HEK293 (cell line): ENCODE measurements around the gene SLC38A1.

Source experiments
- CTCF ChIA-PET: fragments of 350-600 bp; formaldehyde crosslinking; extraction: SDS; loops from one replicate; lab custom pipeline; 2021; ENCODE audit warnings: antibody characterized with exemption; lab: Yijun Ruan, JAX
- POLR2A ChIA-PET: fragments of 300-600 bp; formaldehyde crosslinking; extraction: SDS; loops from one replicate; lab custom pipeline; 2020; ENCODE audit warnings: antibody characterized with exemption, inconsistent platforms; lab: Yijun Ruan, JAX
- H3K27ac ChIP-seq: fragments of 200-500 bp; sonication (Bioruptor generic); 2 replicates; pipeline ENCODE4 v1.5.1; 2014; ENCODE audit warnings: low read depth, low read length, control low read depth, inconsistent platforms; ENCODE audit errors: extremely low read depth
- H3K36me3 ChIP-seq, 2 experiments: fragments of 200-500 bp in 1 of 2; sonication (Bioruptor generic) in 1 of 2; 1 replicate in 1 of 2; 2 replicates in 1 of 2; pipeline ENCODE4 v1.5.1; 2014 to 2017; ENCODE audit warnings: inconsistent platforms in 2 of 2, low read length in 2 of 2; ENCODE audit not compliant: control insufficient read depth in 2 of 2, insufficient read depth in 1 of 2
- H3K4me1 ChIP-seq: fragments of 200-500 bp; sonication (Bioruptor generic); 2 replicates; pipeline ENCODE4 v1.5.1; 2014; ENCODE audit warnings: mild to moderate bottlenecking, low read length, inconsistent platforms; ENCODE audit not compliant: control insufficient read depth, insufficient read depth
- H3K4me3 ChIP-seq: 2 replicates; pipeline ENCODE4 v1.5.1; 2011; ENCODE audit warnings: low read depth, mild to moderate bottlenecking, control low read depth, low read length, moderate library complexity
- H3K9me3 ChIP-seq: fragments of 200-500 bp; sonication (Bioruptor generic); 2 replicates; pipeline ENCODE4 v1.5.1; 2014; ENCODE audit warnings: low read depth, low read length, inconsistent platforms; ENCODE audit not compliant: control insufficient read depth, insufficient read depth
- BCL11B ChIP-seq: fragments of 450-650 bp; formaldehyde crosslinking; IDR thresholded peaks from 2 replicates; pipeline ENCODE4 v1.5.1; 2016; ENCODE audit warnings: low read depth, missing biosample characterization, missing genetic modification characterization
- OSR2 ChIP-seq: fragments of 450-650 bp; formaldehyde crosslinking; IDR thresholded peaks from 2 replicates; pipeline ENCODE4 v1.5.1; 2016; ENCODE audit warnings: missing biosample characterization, missing genetic modification characterization
- TRIM28 ChIP-seq: IDR thresholded peaks from 2 replicates; pipeline ENCODE4 v1.6.1; 2011; ENCODE audit warnings: low read length, control low read depth, borderline replicate concordance
- YY1 ChIP-seq: fragments of 450-650 bp; formaldehyde crosslinking; IDR thresholded peaks from 2 replicates; pipeline ENCODE4 v1.5.1; 2018; ENCODE audit warnings: missing biosample characterization, missing genetic modification characterization
- YY2 ChIP-seq: fragments of 450-650 bp; formaldehyde crosslinking; IDR thresholded peaks from 2 replicates; pipeline ENCODE4 v1.5.1; 2016; ENCODE audit warnings: missing biosample characterization, missing genetic modification characterization
- ZBTB26 ChIP-seq: fragments of 450-650 bp; formaldehyde crosslinking; optimal IDR thresholded peaks from 2 replicates; pipeline ENCODE3; 2016; ENCODE audit warnings: missing biosample characterization, mild to moderate bottlenecking, missing genetic modification characterization
- ZBTB6 ChIP-seq: fragments of 450-650 bp; formaldehyde crosslinking; IDR thresholded peaks from 2 replicates; pipeline ENCODE4 v1.5.1; 2017; ENCODE audit warnings: missing biosample characterization, missing genetic modification characterization
- ZFP3 ChIP-seq: fragments of 450-650 bp; formaldehyde crosslinking; IDR thresholded peaks from 2 replicates; pipeline ENCODE4 v1.5.1; 2016; ENCODE audit warnings: low read depth, missing biosample characterization, missing genetic modification characterization
- ZNF10 ChIP-seq: fragments of 450-650 bp; formaldehyde crosslinking; IDR thresholded peaks from 2 replicates; pipeline ENCODE4 v1.5.1; 2017; ENCODE audit warnings: missing biosample characterization, missing genetic modification characterization
- ZNF114 ChIP-seq: fragments of 450-650 bp; formaldehyde crosslinking; IDR thresholded peaks from 2 replicates; pipeline ENCODE4 v1.5.0; 2017; ENCODE audit warnings: missing biosample characterization, missing genetic modification characterization
- ZNF175 ChIP-seq: fragments of 450-650 bp; formaldehyde crosslinking; IDR thresholded peaks from 2 replicates; pipeline ENCODE4 v1.5.1; 2016; ENCODE audit warnings: missing biosample characterization, missing genetic modification characterization
- ZNF202 ChIP-seq: fragments of 450-650 bp; formaldehyde crosslinking; IDR thresholded peaks from 2 replicates; pipeline ENCODE4 v1.5.1; 2016; ENCODE audit warnings: missing biosample characterization, missing genetic modification characterization, borderline replicate concordance
- ZNF221 ChIP-seq: fragments of 450-650 bp; formaldehyde crosslinking; IDR thresholded peaks from 2 replicates; pipeline ENCODE4 v1.5.1; 2017; ENCODE audit warnings: missing biosample characterization, missing genetic modification characterization, borderline replicate concordance
- ZNF248 ChIP-seq: fragments of 450-650 bp; formaldehyde crosslinking; IDR thresholded peaks from 2 replicates; pipeline ENCODE4 v1.5.1; 2017; ENCODE audit warnings: missing biosample characterization, missing genetic modification characterization
- ZNF274 ChIP-seq, 2 experiments: fragments of 200-500 bp in 1 of 2; fragments of 450-650 bp in 1 of 2; sonication (Bioruptor generic) in 1 of 2; formaldehyde crosslinking in 1 of 2; IDR thresholded peaks; 2 replicates each; pipeline versions ENCODE4 v1.5.1 to v1.6.1; 2014 to 2016; ENCODE audit warnings: borderline replicate concordance in 1 of 2, inconsistent platforms in 1 of 2, low read length in 1 of 2, missing biosample characterization in 1 of 2, missing genetic modification characterization in 1 of 2
- ZNF292 ChIP-seq: fragments of 450-650 bp; formaldehyde crosslinking; IDR thresholded peaks from 2 replicates; pipeline ENCODE4 v1.5.1; 2016; ENCODE audit warnings: low read depth, missing biosample characterization, missing genetic modification characterization, borderline replicate concordance
- ZNF366 ChIP-seq: fragments of 450-650 bp; formaldehyde crosslinking; conservative IDR thresholded peaks from 2 replicates; pipeline ENCODE4 v1.5.1; 2016; ENCODE audit warnings: missing biosample characterization, missing genetic modification characterization
- ZNF48 ChIP-seq: fragments of 450-650 bp; formaldehyde crosslinking; IDR thresholded peaks from 2 replicates; pipeline ENCODE4 v1.5.1; 2016; ENCODE audit warnings: missing biosample characterization, missing genetic modification characterization
- ZNF501 ChIP-seq: fragments of 450-650 bp; formaldehyde crosslinking; IDR thresholded peaks from 2 replicates; pipeline ENCODE4 v1.5.1; 2016; ENCODE audit warnings: missing biosample characterization, missing genetic modification characterization
- ZNF548 ChIP-seq: fragments of 450-650 bp; formaldehyde crosslinking; IDR thresholded peaks from 2 replicates; pipeline ENCODE4 v1.5.1; 2016; ENCODE audit warnings: missing biosample characterization, missing genetic modification characterization
- ZNF560 ChIP-seq: fragments of 450-650 bp; formaldehyde crosslinking; IDR thresholded peaks from 2 replicates; pipeline ENCODE4 v1.5.1; 2017; ENCODE audit warnings: missing biosample characterization, missing genetic modification characterization, borderline replicate concordance
- ZNF561 ChIP-seq: fragments of 450-650 bp; IDR thresholded peaks from 2 replicates; pipeline ENCODE4 v1.5.1; 2018; ENCODE audit warnings: missing biosample characterization, missing genetic modification characterization, borderline replicate concordance
- ZNF596 ChIP-seq: fragments of 450-650 bp; IDR thresholded peaks from 2 replicates; pipeline ENCODE4 v1.5.0; 2018; ENCODE audit warnings: missing biosample characterization, mild to moderate bottlenecking, missing genetic modification characterization, moderate library complexity
- ZNF600 ChIP-seq: fragments of 450-650 bp; formaldehyde crosslinking; IDR thresholded peaks from 2 replicates; pipeline ENCODE4 v1.5.1; 2016; ENCODE audit warnings: missing biosample characterization, missing genetic modification characterization
- ZNF626 ChIP-seq: fragments of 450-650 bp; sonication (Bioruptor Pico); formaldehyde crosslinking; IDR thresholded peaks from 2 replicates; pipeline ENCODE4 v1.5.1; 2018; ENCODE audit warnings: missing biosample characterization, missing genetic modification characterization, inconsistent platforms
- ZNF629 ChIP-seq: fragments of 450-650 bp; formaldehyde crosslinking; IDR thresholded peaks from 2 replicates; pipeline ENCODE4 v1.5.1; 2017; ENCODE audit warnings: missing biosample characterization, missing genetic modification characterization
- ZNF654 ChIP-seq: fragments of 450-650 bp; formaldehyde crosslinking; IDR thresholded peaks from 2 replicates; pipeline ENCODE4 v1.5.1; 2016; ENCODE audit warnings: low read depth, missing biosample characterization, missing genetic modification characterization
- TF ChIP-seq, protein P1 (sequence below): fragments of 450-650 bp; formaldehyde crosslinking; IDR thresholded peaks from 2 replicates; pipeline ENCODE4 v1.5.1; 2016; ENCODE audit warnings: missing biosample characterization, missing genetic modification characterization
- TF ChIP-seq, protein P2 (sequence below): fragments of 450-650 bp; formaldehyde crosslinking; IDR thresholded peaks from 2 replicates; pipeline ENCODE4 v1.5.1; 2016; ENCODE audit warnings: missing biosample characterization, missing genetic modification characterization, borderline replicate concordance

Gene SLC38A1

DNA sequence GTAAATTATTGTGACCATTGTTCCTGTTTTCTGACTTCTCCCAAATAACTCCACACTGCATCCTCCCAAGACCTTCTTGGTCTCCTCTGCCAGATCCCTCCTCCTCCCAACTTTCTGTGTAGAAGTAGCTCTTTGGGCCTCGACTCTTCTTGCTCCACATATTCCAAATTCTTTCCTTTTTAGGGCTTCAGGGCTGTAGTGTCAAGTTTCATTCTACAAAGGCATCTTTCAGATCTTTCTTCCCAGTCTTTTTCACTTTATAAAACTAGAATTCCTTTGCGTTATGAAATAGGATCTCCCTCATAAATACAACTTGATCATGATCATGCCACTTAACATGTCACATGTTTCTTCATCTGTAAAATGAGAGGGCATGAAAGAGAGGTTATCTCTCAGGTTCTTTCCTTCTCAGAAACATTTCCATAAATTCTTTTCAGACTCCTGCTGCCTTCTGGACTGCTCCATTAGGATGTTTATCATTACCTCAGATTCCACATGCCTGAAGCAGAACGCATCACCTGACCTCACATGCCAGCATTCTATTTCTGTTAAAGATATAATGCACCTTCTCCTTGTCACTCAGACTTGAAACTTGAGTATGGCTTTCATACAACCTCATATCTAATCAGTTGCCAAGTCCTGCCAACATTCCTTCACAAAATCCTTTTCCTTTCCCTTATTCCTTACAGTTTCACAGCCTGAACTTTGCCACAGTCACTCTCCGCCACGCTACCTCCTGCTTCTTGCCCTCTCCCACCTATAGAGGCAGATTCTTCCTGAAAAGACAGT is 8.5 kb downstream of the SLC38A1 start:
- no peaks in the 10 kb centered on the region for H3K36me3 ChIP-seq
- POLR2A ChIA-PET, result interaction anchor here (0.6 to 1.0 kb wide), 2 partner anchors 9 to 34 kb away, joined by 3 to 7 read pairs; partner anchors contain the start of gene SLC38A1
- CTCF ChIA-PET, result no interaction called here
- H3K27ac ChIP-seq, result no peak overlapping the region
- no peaks in the 10 kb centered on the region for H3K9me3 ChIP-seq
- H3K4me1 ChIP-seq, result peaks cover 38% of the 10 kb centered on the region
- no peak overlapping the region for H3K4me3 ChIP-seq
- TF ChIP-seq YY1 (no peak), ZNF560 (tag by site-specific recombination) (no peak), ZNF548 (tag by site-specific recombination) (no peak), ZNF114 (tag by site-specific recombination) (no peak), ZBTB6 (tag by site-specific recombination) (no peak), ZNF48 (tag by site-specific recombination) (no peak), ZNF202 (tag by site-specific recombination) (no peak), OSR2 (tag by site-specific recombination) (peak; percentile 25; the same call in 1 of the 2 replicates), ZNF274 (IDR thresholded peaks at IDR 0.05; ENCODE audit: low read length) (no peak), ZNF274 (tag by site-specific recombination; IDR thresholded peaks at IDR 0.05; ENCODE audit: borderline replicate concordance) (no peak), ZNF596 (tag by site-specific recombination) (no peak), ZNF629 (tag by site-specific recombination) (peak; percentile 58; the same call in 1 of the 2 replicates), ZNF221 (tag by site-specific recombination) (no peak), ZNF248 (tag by site-specific recombination) (no peak), YY2 (no peak), ZNF366 (tag by site-specific recombination) (peak; percentile 59), ZFP3 (tag by site-specific recombination) (no peak), ZNF292 (tag by site-specific recombination) (no peak), ZNF501 (tag by site-specific recombination) (0 out of 2 replicates have a peak, but pooled peaks have one; percentile 39), BCL11B (peak; percentile 59; the same call in 1 of the 2 replicates), TRIM28 (0 out of 2 replicates have a peak, but pooled peaks have one; percentile 22), ZNF626 (no peak), ZBTB26 (tag by site-specific recombination) (no peak), ZNF600 (tag by site-specific recombination) (peak; percentile 95), ZNF175 (tag by site-specific recombination) (no peak), ZNF10 (tag by site-specific recombination) (0 out of 2 replicates have a peak, but pooled peaks have one; percentile 62), ZNF561 (tag by site-specific recombination) (no peak), ZNF654 (tag by site-specific recombination) (no peak)
- TF ChIP-seq, protein P1, sequence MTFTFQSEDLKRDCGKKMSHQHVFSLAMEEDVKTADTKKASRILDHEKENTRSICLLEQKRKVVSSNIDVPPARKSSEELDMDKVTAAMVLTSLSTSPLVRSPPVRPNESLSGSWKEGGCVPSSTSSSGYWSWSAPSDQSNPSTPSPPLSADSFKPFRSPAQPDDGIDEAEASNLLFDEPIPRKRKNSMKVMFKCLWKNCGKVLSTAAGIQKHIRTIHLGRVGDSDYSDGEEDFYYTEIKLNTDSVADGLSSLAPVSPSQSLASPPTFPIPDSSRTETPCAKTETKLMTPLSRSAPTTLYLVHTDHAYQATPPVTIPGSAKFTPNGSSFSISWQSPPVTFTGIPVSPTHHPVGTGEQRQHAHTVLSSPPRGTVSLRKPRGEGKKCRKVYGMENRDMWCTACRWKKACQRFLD (tag by site-specific recombination), result no peak
- TF ChIP-seq, protein P2, sequence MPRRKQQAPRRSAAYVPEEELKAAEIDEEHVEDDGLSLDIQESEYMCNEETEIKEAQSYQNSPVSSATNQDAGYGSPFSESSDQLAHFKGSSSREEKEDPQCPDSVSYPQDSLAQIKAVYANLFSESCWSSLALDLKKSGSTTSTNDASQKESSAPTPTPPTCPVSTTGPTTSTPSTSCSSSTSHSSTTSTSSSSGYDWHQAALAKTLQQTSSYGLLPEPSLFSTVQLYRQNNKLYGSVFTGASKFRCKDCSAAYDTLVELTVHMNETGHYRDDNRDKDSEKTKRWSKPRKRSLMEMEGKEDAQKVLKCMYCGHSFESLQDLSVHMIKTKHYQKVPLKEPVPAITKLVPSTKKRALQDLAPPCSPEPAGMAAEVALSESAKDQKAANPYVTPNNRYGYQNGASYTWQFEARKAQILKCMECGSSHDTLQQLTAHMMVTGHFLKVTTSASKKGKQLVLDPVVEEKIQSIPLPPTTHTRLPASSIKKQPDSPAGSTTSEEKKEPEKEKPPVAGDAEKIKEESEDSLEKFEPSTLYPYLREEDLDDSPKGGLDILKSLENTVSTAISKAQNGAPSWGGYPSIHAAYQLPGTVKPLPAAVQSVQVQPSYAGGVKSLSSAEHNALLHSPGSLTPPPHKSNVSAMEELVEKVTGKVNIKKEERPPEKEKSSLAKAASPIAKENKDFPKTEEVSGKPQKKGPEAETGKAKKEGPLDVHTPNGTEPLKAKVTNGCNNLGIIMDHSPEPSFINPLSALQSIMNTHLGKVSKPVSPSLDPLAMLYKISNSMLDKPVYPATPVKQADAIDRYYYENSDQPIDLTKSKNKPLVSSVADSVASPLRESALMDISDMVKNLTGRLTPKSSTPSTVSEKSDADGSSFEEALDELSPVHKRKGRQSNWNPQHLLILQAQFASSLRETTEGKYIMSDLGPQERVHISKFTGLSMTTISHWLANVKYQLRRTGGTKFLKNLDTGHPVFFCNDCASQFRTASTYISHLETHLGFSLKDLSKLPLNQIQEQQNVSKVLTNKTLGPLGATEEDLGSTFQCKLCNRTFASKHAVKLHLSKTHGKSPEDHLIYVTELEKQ (tag by site-specific recombination), result no peak; the same call in 1 of the 2 replicates
